HG02840 (cell line): ENCODE results near the gene SLC30A3.
"Not testable (repeated sequence)": the region's sequence is repeated elsewhere in the genome, so short reads cannot be mapped to it uniquely, and the experiment has no call there.

Experiments
- ATAC-seq: cut with Tn5 transposase; IDR thresholded peaks from one replicate; pipeline ENCODE4 v1.9.1; 2021; ENCODE audit warnings: mild to moderate bottlenecking, moderate library complexity, moderate number of reproducible peaks; ENCODE audit not compliant: unreplicated experiment, low FRiP score

Gene SLC30A3

GRCh38 chr2:27262379-27263286 lies at the start of gene SLC30A3:
Gene SLC30A3 (minus strand): TSS chr2:27263047. CDS start chr2:27262906, 141 bp downstream.
- no peak for ATAC-seq

- no peak for ATAC-seq
Observed at GRCh38 chr2:27312152-27312551, 49.3 kb upstream of the SLC30A3 start.

GRCh38 chr2:27309651-27310050 lies 46.8 kb upstream of the SLC30A3 start:
- ATAC-seq: no peak

- no peak for ATAC-seq
Observed at GRCh38 chr2:27308359-27308881, 45.6 kb upstream of the SLC30A3 start, which contains the start of gene UCN. Gene UCN (minus strand): TSS chr2:27308445. CDS start chr2:27307895, 550 bp downstream.

- no peak for ATAC-seq
Observed at GRCh38 chr2:27307545-27308358, 44.9 kb upstream of the SLC30A3 start.

GRCh38 chr2:27307287-27307544 lies 44.4 kb upstream of the SLC30A3 start:
- no peak for ATAC-seq

- ATAC-seq: no peak
Observed at GRCh38 chr2:27306573-27307286, 43.9 kb upstream of the SLC30A3 start.

- no peak for ATAC-seq
Observed at GRCh38 chr2:27306136-27306535, 43.3 kb upstream of the SLC30A3 start.

- no peak for ATAC-seq
Observed at GRCh38 chr2:27305516-27305915, 42.7 kb upstream of the SLC30A3 start.

- no peak for ATAC-seq
Observed at GRCh38 chr2:27304488-27305240, 41.8 kb upstream of the SLC30A3 start.

- no peak for ATAC-seq
Observed at GRCh38 chr2:27303093-27304025, 40.5 kb upstream of the SLC30A3 start.

GRCh38 chr2:27300606-27301005 lies 37.8 kb upstream of the SLC30A3 start:
- not testable (repeated sequence) for ATAC-seq

- no peak for ATAC-seq
Observed at GRCh38 chr2:27298391-27299080, 35.7 kb upstream of the SLC30A3 start.

GRCh38 chr2:27297195-27297594 lies 34.3 kb upstream of the SLC30A3 start:
- ATAC-seq: no peak

- ATAC-seq: no peak
Observed at GRCh38 chr2:27296481-27296880, 33.6 kb upstream of the SLC30A3 start.

- no peak for ATAC-seq
Observed at GRCh38 chr2:27294928-27295327, 32.1 kb upstream of the SLC30A3 start.

GRCh38 chr2:27291865-27292264 lies 29.0 kb upstream of the SLC30A3 start:
- no peak for ATAC-seq

GRCh38 chr2:27290549-27290948 lies 27.7 kb upstream of the SLC30A3 start:
- ATAC-seq: no peak
